Hepatocyte (in vitro differentiated cells): ENCODE data around the gene SCG3. TPM values are rescaled to one million over a fixed set of nuclear protein-coding genes. Genes with fewer than 3 reads are reported as not detected.

Experiments used
- DNase-seq: peaks from one replicate; pipeline ENCODE4 v3.0.0-alpha.2; 2016; ENCODE audit warnings: low spot score
- H2AFZ ChIP-seq: fragments of 200-600 bp; sonication (generic); 2 replicates; pipeline ENCODE4 v1.6.0; 2016; ENCODE audit warnings: antibody characterized with exemption, mild to moderate bottlenecking
- H3K27ac ChIP-seq: fragments of 200-600 bp; sonication (generic); 2 replicates; pipeline ENCODE4 v1.5.1; 2016; ENCODE audit warnings: mild to moderate bottlenecking
- H3K27me3 ChIP-seq: fragments of 200-600 bp; sonication (generic); 2 replicates; pipeline ENCODE4 v1.6.1; 2016
- H3K36me3 ChIP-seq: fragments of 200-600 bp; sonication (generic); replicated peaks from 2 replicates; pipeline ENCODE4 v1.5.1; 2016; ENCODE audit warnings: low read depth; ENCODE audit not compliant: insufficient read depth
- H3K4me1 ChIP-seq: fragments of 200-600 bp; sonication (generic); 2 replicates; pipeline ENCODE4 v1.5.1; 2016; ENCODE audit warnings: mild to moderate bottlenecking, moderate library complexity; ENCODE audit not compliant: insufficient read depth
- H3K4me2 ChIP-seq: fragments of 200-600 bp; sonication (generic); 2 replicates; pipeline ENCODE4 v1.6.0; 2016
- H3K4me3 ChIP-seq: fragments of 200-600 bp; sonication (generic); 2 replicates; pipeline ENCODE4 v1.5.1; 2016; ENCODE audit warnings: mild to moderate bottlenecking
- H3K79me2 ChIP-seq: fragments of 200-600 bp; sonication (generic); 2 replicates; pipeline ENCODE4 v1.6.0; 2017; ENCODE audit warnings: mild to moderate bottlenecking
- H3K9me2 ChIP-seq: fragments of 200-600 bp; sonication (generic); replicated peaks from 2 replicates; pipeline ENCODE4 v1.6.0; 2017; ENCODE audit warnings: mild to moderate bottlenecking; ENCODE audit not compliant: insufficient read depth
- H3K9me3 ChIP-seq: fragments of 200-600 bp; sonication (generic); 2 replicates; pipeline ENCODE4 v1.5.1; 2016; ENCODE audit warnings: low read depth, mild to moderate bottlenecking
- H4K20me1 ChIP-seq: fragments of 200-600 bp; sonication (generic); 2 replicates; pipeline ENCODE4 v1.6.0; 2016; ENCODE audit warnings: mild to moderate bottlenecking; ENCODE audit not compliant: insufficient read depth, poor library complexity, severe bottlenecking
- EZH2 ChIP-seq: fragments of 200-600 bp; sonication (generic); IDR thresholded peaks from 2 replicates; pipeline ENCODE4 v1.6.1; 2016; ENCODE audit warnings: antibody characterized with exemption, mild to moderate bottlenecking, borderline replicate concordance
- EZH2phosphoT487 ChIP-seq: fragments of 200-600 bp; sonication (generic); IDR thresholded peaks from one replicate; pipeline ENCODE4 v1.6.1; 2018; ENCODE audit warnings: antibody characterized with exemption, mild to moderate bottlenecking, low read depth, moderate library complexity; ENCODE audit not compliant: unreplicated experiment, severe bottlenecking
- WGBS: methylation state at CpG from one replicate; pipeline ENCODE4 v1.1.6; 2016; ENCODE audit warnings: low lambda C conversion rate; ENCODE audit errors: missing lambda C conversion rate; 5-methylcytosine and 5-hydroxymethylcytosine counted together
- polyA plus RNA-seq: library from polyadenylated mRNA; unstranded; fragments of >200 nt; fragmentation: Nextera tagmentation; extraction: Ambion mirVana; gene quantifications from 2 replicates; pipeline ENCODE4 v1.2.1, GENCODE V29; 2016
- total RNA-seq: library from RNA; depleted of rRNA; stranded (reverse); fragments of >200 nt; gene quantifications from 2 replicates; pipeline ENCODE4 v1.2.3, GENCODE V29; 2014
- TF ChIP-seq, protein P1 (sequence below): fragments of 200-600 bp; sonication (generic); IDR thresholded peaks from 2 replicates; pipeline ENCODE4 v1.5.1; 2016; ENCODE audit warnings: antibody characterized with exemption, mild to moderate bottlenecking; ENCODE audit not compliant: poor library complexity

Gene SCG3
- total and polyA plus RNA-seq, 2 experiments from 2014 or later = 0.11 to 0.20 TPM

DNA sequence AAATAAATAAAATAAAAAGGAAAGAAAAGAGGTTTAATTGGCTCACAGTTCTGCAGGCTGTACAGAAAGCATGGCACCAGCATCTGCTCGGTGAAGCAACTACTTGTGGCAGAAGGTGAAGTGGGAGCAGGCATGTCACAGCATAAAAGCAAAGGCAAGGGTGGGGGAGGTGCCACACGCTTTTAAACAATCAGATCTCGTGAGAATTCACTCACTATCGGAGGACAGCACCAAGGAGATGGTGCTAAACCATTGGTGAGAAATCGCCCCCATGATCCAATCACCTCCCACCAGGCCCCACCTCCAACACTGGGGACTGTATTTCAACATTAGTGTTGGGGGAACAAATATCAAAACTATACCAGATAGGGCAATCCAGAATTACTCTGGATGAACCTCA lies 15.3 kb downstream of the SCG3 start:
- 76% methylated on average over 5 of the region's 5 CpGs for WGBS
- Histone ChIP-seq H3K9me2 (no peaks in the 10 kb centered on the region), H2AFZ (no peak overlapping the region), H3K4me3 (no peak overlapping the region), H3K36me3 (no peaks in the 10 kb centered on the region), H4K20me1 (no peaks in the 10 kb centered on the region), H3K9me3 (no peaks in the 10 kb centered on the region), H3K79me2 (no peaks in the 10 kb centered on the region), H3K4me1 (no peaks in the 10 kb centered on the region), H3K4me2 (no peak overlapping the region), H3K27ac (no peak overlapping the region), H3K27me3 (peaks cover 18% of the 10 kb centered on the region)
- TF ChIP-seq, protein P1, sequence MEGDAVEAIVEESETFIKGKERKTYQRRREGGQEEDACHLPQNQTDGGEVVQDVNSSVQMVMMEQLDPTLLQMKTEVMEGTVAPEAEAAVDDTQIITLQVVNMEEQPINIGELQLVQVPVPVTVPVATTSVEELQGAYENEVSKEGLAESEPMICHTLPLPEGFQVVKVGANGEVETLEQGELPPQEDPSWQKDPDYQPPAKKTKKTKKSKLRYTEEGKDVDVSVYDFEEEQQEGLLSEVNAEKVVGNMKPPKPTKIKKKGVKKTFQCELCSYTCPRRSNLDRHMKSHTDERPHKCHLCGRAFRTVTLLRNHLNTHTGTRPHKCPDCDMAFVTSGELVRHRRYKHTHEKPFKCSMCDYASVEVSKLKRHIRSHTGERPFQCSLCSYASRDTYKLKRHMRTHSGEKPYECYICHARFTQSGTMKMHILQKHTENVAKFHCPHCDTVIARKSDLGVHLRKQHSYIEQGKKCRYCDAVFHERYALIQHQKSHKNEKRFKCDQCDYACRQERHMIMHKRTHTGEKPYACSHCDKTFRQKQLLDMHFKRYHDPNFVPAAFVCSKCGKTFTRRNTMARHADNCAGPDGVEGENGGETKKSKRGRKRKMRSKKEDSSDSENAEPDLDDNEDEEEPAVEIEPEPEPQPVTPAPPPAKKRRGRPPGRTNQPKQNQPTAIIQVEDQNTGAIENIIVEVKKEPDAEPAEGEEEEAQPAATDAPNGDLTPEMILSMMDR = no peak
- TF ChIP-seq EZH2 (no peak), EZH2phosphoT487 (no peak)
- DNase-seq = no peak

DNA sequence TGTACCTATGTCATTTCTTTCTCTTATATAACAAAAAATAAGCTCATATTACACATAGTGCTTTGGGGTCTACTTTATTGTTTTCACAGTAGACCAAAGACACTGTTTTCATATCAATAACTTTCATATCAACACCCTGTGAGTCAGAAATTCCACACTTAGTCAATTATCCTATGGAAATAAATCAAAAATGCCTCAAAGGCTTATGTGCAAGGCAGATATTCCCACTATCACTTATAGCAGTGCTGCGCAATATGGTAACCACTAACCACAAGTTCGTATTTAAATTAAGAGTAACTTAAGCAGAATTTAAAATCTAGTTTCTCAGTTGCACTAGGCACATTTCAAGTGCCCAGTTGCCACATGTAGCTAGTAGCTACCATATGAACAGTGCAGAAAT lies 15.9 kb downstream of the SCG3 start:
- H4K20me1 ChIP-seq = no peaks in the 10 kb centered on the region
- TF ChIP-seq, protein P1 = no peak
- TF ChIP-seq EZH2 (no peak), EZH2phosphoT487 (no peak)
- no peaks in the 10 kb centered on the region for H3K79me2 ChIP-seq
- DNase-seq = no peak
- no peak overlapping the region for H3K4me2 ChIP-seq
- H3K4me1 ChIP-seq = no peaks in the 10 kb centered on the region
- no peaks in the 10 kb centered on the region for H3K9me2 ChIP-seq
- no peak overlapping the region for H3K4me3 ChIP-seq
- no peak overlapping the region for H3K27ac ChIP-seq
- no peak overlapping the region for H2AFZ ChIP-seq
- no peaks in the 10 kb centered on the region for H3K9me3 ChIP-seq
- H3K36me3 ChIP-seq = no peaks in the 10 kb centered on the region
- H3K27me3 ChIP-seq = peaks cover 12% of the 10 kb centered on the region
- WGBS = 95% methylated on average over 2 of the region's 2 CpGs

- Histone ChIP-seq H3K79me2 (no peaks in the 10 kb centered on the region), H3K27me3 (no peaks in the 10 kb centered on the region), H2AFZ (no peak overlapping the region), H3K4me2 (no peak overlapping the region), H3K27ac (no peak overlapping the region), H4K20me1 (no peaks in the 10 kb centered on the region), H3K9me2 (no peaks in the 10 kb centered on the region), H3K9me3 (no peaks in the 10 kb centered on the region), H3K4me3 (no peak overlapping the region), H3K4me1 (no peaks in the 10 kb centered on the region), H3K36me3 (no peaks in the 10 kb centered on the region)
- TF ChIP-seq EZH2phosphoT487 (no peak), EZH2 (no peak)
- TF ChIP-seq, protein P1 = no peak
- no peak for DNase-seq
- WGBS = 88% methylated on average over 1 of the region's 1 CpG
Measured at GRCh38 chr15:51699373-51699772, 18.1 kb downstream of the SCG3 start.

DNA sequence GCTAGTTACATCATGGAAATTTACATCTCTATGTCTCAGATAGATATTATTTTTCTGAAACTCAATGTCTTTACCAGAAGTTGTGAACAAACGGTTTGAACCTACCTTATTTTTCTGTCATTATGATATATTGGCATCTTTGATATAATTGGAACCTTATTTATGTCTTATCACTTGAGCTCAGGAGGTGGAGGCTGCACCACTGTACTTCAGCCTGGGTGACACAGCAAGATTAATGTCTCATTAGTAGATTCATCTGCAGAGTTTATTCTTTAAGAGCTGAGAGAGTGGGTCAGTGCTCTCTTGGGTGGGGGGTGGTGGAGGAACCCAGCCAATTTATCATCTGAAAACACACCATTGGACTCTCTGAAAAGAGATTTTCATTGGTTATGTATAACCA lies 21.4 kb downstream of the SCG3 start:
- H3K36me3 ChIP-seq = no peaks in the 10 kb centered on the region
- H3K4me3 ChIP-seq = no peak overlapping the region
- H3K9me3 ChIP-seq = no peaks in the 10 kb centered on the region
- peaks cover 5% of the 10 kb centered on the region for H3K4me1 ChIP-seq
- no peaks in the 10 kb centered on the region for H3K9me2 ChIP-seq
- H3K27ac ChIP-seq = no peak overlapping the region
- 76% methylated on average over 1 of the region's 1 CpG for WGBS
- no peaks in the 10 kb centered on the region for H3K79me2 ChIP-seq
- no peak overlapping the region for H2AFZ ChIP-seq
- no peaks in the 10 kb centered on the region for H3K27me3 ChIP-seq
- TF ChIP-seq EZH2 (no peak), EZH2phosphoT487 (no peak)
- TF ChIP-seq, protein P1 = no peak
- H4K20me1 ChIP-seq = no peaks in the 10 kb centered on the region
- DNase-seq = no peak
- no peak overlapping the region for H3K4me2 ChIP-seq
